Measurements from ENCODE around the gene RRP12.
"Not testable (repeated sequence)": the region's sequence is repeated elsewhere in the genome, so short reads cannot be mapped to it uniquely, and the experiment has no call there.

RRP12 gene

DNA sequence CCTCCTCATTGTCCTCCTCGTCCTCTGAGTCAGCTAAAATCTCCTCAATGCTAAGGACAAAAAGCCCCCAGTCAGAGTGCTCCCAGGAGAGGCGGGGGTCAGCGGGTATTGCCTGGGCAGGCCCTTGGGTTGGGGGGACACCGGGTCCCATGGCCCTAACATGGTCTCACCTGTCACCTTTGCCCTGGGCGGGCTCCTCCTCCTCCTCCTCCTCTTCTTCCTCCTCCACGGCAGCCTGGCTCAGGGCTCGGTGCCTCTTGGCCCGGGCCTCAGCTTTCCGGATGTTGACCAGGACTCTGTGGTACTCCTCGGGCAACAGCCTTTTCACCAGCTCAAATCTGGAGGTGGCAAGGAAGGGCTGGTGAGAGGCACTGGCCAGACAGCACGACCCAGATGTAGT lies 34.6 kb downstream of the RRP12 start:
- DNase-seq: no peak

DNA sequence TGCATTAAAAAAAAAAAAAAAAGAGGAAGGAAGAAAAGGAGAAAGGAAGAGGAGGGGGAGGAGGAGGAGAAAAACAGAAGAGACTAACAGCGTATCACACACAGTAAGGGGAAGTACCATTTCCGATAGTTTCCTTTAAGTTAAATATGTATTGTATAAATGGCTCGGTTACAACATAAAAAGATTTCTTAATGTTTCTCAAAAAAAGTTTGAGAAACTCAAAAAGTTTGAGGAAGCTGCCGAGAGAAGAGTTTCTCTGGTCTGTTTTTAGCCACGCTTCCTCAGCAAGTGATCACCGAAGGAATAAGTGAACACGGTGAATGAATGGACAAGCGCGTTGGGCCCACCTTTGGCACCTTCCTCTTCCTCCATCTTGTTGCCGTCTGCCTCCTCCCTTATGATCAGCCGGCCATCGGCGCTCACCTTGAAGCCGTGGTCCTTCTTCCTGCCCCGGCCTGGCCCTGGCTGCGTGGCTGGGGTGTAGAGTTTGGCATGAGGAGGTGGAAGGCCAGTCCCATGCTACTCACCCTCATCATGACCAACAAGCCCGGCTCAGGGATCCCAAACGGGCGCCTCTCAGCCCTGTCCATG lies 35.3 kb downstream of the RRP12 start:
- no peak for DNase-seq

DNA sequence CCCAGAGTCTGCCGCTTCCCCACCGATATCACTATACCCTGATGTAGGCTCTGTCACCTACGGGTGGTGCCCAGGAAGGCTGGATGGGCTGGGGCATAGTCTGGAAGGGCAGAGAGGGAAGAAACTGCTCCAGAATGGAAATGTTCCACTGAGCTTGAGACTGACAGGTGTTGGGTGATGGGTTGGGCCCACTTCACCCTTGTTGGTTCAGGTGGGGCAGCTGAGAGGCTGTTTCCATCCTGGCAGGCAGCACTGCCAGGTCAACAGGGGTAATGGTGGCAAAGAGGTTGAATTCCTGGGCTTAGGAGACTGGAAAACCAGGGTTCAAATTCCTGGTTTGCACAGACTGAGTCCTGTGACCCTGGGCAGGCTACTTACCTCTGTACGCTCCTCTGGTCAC lies 38.1 kb downstream of the RRP12 start:
- no peak for DNase-seq

DNA sequence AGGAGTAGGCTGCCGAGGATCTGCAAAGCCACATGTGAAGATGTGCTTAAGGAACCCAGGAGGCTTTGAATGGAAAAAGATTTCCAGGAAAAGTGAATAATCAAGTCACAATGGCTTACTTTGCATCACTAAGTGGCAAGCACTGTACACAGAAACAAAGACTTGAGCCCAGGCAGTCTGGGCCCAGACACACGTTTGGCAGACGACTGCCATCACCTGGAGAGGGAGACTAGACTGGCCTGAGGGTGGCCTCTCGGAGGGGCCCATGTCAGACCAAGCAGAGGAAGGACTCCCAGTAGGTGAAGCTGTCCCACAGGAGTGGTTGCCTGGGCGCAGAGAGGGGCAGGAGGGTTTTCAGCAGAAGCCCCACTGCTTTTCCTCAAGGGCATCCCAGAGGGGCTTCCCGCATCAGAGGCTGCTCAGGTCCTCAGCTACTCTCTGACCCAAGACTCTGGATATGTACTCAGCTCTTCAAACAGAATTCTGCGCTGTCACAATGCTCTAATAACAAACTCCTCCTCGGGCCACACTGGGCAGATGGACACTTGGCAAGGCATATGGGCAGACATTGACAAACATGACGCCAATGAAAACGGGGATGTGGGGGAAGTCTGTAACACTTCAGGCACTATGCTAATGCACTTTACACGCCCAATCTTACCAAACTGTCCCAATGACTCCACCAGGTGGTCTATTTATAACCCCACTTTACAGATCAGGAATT lies 38.7 kb downstream of the RRP12 start:
- DNase-seq: no peak

DNA sequence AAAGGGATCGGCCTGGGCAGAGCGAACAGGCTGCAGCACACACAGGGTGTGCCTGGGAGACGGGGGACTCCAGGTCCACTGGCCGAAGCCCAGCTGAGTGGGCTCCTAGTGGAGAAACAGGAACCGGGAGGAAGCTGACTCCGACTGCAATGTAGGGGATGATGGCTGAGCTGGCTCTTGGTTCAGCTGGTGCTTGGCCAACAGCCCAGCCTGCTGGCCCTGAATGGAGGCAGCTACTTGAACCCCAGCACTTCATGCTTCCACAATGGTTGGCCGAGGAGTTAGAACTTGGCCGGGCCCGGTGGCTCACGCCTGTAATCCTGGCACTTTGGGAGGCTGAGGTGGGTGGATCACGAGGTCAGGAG lies 39.6 kb downstream of the RRP12 start:
- no peak for DNase-seq

DNA sequence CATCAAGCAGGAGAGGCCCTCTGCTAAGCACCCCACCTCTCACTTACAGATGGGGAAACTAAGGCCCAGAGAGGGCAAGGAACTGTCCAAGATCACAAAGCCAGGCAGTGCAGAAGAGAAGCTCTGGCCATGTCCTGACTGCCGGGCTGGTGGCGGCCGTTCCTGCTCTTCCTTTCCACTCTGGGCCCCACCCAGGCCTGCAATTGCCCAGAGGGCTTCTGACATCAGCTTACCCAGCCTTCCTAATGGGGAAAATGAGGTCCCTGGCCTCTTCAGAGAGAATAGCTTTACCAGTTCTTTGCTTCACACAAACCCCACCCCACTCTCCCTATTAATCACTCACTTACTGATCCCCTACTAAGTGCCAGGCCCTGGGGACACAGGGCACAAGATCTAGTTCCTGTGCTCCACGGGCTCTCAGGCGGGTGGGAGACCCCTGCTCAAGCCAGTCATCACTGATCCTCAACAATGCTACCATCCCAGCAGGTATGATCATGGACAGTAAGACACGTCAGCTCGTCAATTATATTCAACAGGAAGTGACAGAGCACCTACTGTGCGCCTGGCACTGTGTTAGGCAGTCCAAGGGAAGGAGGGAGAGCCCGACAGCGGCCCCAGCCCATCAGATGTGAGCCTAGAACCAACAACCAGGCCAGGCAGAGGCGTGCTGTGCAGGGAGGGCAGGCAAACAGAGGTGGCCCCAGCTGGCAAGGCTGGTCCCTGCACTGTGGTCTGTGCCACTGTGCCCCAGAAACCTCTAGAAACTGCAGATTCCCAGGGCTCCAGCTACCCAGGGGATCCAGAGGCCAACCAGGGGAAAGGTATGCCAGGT lies 40.2 kb downstream of the RRP12 start:
- no peak for DNase-seq

DNA sequence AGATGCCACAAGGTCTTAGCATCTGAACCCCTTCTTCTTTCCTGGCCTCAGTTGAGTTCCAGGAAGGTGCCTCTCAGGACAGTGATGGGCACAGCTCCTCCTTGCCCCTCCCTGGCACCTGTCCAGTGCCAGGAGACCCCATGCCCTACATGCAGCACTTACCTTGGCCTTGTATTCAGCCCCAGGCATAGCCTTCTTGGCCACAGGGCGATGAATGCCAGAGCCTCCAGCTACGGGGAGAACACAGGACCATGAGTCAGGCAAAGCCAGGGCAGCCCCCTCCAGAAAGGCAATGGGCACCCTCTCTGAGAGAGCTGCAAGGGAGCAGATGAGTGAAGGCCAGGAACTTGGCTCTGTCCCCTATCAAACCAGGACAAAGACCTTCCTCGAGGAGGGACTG lies 42.4 kb downstream of the RRP12 start:
- DNase-seq: no peak

DNA sequence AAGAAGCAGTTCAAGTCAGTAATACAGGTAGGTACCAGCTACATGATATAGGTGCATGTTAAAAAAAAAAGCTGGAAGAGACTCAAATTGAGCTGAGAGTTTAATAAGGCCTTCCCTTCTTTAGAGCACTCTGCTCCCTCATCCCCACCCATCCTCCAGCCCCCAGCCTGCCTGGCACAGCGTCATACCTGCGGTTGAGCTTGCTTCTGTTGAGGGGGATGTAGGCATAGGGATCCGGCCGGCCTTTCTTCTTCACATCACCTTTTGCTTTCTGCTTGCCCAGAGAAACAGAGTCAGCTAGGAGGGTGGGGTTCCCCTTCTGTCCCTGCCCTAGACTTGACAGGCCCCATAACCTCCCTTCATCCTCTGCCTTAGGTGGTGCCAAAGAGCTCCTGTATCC lies 42.8 kb downstream of the RRP12 start:
- no peak for DNase-seq

DNA sequence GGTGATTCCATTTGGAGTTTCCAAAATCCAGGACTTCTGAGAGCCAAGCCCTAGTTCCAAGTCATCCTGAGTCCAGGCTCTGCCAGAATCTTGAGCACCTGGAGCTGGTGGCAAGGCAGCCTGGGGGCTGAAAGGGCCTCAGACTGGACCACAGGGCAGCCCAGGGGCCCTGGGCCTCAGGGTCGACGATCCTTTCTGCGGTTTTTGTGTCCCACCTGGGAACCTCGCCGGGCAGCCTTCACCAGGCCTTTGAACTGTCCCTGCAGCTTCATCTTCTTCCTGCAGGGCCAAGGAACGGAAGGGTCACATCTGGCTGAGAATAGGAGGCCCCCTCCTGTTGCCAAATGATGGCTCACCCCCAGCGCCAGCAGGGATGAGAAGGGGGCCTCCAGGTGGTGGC lies 44.2 kb downstream of the RRP12 start:
- no peak for DNase-seq

DNA sequence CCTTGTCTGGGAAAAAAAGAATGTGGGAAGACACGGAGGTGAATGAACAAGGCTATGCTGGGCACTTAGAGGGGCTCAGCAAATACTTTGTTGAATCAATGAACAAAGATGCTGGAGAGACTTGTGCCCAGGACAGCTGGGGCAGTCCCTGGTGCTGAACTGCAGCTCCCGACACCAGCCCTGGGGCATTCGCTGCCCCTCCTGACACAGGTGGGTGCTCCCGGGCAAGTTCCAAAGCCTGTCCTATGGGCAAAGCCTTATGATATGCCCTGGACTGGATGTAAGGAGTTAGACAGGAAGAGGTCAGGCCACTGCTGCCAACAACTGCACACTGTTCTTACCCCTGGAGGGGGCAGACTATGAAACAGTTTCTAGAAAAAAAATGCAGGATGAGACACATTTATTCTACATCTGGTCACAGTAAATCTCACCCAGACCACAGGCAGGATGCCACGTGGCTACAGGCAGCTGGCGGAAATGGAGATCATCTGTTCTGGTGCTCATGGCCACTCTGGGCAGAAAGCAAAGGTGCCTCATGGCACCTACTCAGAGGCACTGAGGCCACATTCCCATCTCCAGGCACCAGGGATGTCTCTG lies 44.7 kb downstream of the RRP12 start:
- DNase-seq: no peak

DNA sequence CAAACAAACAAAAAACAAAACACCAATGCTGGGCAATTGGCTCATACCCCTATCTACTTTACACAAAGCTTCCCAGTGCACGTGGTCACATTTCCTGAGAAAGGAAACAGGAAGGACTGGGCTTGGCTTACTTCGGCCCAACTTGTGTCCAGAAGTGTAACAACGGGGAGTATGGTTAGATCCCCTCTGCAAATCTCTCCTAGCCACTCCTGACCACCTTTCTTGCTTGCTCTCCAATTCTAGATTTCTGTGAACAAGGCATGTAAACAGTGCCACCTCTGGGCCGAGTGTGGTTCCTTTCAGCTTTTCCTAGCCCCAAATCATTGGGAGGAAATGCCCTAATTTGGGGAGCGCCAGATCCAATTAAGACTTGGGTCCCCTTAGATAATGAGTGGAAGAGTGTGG lies 45.6 kb downstream of the RRP12 start:
- DNase-seq: no peak

DNA sequence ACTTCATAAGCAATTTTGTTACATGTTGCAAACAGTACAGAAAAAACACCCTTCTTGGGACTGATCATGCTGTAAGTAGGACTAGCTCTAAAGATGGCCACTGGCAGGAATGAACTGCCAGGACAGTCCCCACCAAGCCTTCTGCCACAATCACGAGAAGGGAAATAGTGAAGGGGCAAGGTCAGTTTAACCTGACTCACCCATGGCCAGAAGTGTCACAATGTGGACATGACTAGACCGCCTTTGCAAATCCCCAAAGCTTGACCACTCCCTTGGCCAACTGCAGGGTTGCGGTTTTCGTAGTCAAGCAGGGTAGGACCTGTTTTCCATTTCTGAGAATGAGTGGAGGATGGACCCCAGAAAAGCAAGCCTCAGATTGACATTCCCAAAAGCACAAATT lies 47.2 kb downstream of the RRP12 start:
- DNase-seq: no peak

DNA sequence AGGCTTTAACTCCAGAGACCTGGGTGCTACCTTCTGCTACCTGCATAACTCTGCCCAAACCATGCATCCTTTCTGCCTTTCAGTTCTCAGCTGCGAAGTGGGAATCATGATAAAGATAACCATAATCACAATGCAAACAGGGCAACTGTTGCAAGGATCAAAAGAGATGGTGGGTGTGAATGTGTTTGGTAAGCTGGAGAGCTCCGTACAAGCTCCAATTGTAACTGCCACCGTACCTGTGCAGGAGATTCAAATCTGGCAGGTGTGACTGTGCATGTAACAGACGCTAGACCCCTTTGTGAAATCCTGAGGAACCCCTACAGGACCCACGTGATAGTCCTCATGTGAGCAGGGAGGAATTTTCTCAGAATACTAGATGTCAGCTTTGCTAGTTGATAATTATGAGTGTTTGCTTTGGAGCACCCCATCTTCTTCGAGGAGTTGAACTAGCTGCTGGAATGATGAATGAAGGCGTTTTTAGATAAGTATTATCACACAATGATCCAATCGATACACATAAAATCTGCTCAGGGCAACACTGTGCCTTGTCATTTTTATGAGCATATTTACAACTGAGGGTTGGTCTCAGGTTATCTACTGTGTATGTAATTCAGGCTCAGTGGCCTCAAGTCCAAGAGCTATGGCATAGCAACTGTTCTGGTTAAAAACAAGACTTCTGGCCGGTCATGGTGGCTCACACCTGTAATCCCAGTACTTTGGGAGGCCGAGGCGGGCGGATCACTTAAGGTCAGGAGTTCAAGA lies 51.2 kb downstream of the RRP12 start:
- DNase-seq: no peak

DNA sequence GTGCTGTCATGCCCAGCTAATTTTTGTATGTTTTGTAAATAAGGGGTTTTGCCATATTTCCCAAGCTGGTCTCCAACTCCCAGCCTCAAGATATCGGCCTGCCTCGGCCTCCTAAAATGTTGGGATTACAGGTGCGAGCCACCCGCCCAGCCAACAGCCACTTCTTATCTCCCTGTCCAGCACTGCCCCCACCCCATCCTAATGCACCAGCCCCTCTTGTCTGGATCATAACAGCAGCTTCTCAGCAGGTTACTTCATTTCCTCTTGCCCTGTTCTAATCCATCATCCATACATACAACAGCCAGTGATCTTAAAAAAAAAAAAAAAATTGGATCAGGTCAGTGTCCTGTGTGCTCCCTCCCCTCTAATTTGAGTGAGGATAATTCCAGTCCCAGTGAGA lies 53.8 kb downstream of the RRP12 start:
- no peak for DNase-seq

DNA sequence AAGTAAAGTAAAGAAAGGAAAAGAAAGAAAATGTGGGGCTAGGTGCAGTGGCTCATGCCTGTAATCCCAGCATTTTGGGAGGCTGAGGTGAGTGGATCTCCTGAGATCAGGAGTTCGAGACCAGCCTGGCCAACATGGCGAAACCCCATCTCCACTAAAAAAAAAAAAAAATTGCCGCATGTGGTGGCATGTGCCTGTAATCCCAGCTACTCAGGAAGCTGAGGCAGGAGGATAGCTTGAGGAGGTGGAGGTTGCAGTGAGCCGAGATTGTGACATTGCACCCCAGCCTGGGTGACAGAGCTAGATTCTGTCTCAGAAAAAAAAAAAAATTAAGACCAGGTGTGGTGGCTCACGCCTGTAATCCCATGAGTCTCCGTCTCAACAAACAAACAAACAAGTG lies 57.5 kb downstream of the RRP12 start:
- DNase-seq: not testable (repeated sequence)

DNA sequence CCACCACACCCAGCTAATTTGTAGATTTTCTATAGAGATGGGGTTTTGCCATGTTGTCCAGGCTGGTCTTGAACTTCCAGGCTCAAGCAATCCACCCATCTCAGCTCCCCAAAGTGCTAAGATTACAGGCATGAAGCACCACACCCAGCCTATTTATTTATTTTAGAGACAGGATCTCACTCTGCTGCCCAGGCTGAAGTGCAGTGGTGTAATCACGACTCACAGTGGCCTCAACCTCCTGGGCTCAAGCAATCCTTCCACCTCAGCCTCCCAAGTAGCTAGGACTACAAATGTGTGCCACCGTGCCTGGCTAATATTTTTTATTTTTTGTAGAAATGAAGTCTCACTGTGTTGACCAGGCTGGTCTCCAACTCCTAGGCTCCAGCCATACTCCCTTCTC lies 59.7 kb downstream of the RRP12 start:
- DNase-seq: no peak

DNA sequence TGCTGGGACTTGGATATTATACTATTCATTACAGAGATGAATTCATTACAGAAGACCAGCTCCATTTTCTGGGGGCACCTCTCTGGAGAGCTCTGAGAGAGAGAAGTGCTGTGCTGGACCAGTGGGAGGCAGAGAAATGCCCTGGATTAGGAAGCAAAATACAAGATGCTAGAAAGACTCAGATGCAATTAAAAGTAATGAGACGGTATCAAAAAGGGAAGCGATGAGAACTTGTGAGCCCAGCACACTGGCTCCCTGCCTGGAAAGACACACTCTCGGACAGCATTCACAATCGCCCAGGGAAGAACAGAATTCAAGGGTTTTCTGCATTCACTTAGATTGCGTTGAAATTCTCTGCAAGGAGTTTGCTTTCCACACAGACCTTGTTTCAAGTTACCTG lies 63.1 kb downstream of the RRP12 start:
- DNase-seq: no peak

DNA sequence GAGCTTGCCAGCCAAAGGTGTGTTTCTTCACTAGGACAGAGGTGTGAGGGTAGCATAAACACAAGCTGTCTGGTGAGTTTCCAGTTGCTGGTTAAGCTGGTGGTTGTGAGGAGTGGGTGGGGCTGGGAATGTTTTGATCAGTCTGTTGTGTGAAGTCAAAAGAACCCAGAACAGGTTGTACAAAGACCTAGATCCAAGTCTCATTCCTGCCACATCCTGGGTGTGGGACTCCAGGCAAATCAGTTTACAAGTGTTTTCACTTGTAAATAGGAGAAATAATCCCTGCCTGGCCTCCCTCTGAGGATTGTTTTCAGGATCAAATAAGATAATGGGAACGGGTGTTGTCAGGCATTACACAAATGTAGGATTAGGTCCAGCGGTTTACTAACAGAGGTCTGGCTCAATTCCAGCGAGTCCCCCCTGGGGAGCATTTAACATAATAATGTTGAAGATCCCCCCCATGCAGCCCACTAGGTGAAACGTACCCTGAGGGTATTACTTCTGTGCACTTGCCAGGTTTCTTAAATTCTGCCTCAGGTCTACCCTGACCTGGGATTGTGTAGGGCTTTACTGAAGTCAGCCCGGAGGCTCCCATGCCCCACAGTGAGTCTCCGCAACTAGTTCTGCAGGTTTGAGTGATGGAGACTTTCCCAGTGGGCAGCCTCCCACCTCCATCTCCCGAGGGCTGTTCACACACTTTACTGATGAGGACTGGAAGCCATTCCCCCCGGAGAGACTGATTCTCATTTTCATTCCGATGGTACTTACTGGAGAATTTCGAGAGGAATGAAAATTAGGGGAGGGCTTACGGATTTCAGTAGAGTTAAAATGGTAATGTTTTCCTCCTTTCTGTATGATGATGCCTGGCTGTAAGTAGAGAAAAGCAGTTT lies 64.0 kb downstream of the RRP12 start:
- peak; percentile 41 for DNase-seq

DNA sequence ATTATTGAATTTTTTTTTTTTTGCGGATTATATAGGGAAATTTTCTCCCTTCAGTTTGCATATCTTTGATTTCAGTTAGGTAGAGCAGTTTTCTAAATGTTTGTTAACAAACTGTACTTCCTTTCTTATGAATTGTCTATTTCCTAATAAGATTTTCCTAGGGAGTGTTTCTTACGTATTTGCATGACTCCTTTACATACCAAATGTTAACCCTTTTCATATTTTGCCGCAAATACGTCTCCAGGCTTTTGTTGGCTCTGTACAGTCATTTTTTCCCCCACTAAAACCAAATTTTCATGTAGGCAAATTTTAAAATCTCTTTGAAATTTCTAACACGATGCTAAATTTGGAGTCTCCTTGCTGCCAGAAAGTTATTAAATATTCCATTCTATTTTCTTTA lies 64.7 kb downstream of the RRP12 start:
- no peak for DNase-seq

DNA sequence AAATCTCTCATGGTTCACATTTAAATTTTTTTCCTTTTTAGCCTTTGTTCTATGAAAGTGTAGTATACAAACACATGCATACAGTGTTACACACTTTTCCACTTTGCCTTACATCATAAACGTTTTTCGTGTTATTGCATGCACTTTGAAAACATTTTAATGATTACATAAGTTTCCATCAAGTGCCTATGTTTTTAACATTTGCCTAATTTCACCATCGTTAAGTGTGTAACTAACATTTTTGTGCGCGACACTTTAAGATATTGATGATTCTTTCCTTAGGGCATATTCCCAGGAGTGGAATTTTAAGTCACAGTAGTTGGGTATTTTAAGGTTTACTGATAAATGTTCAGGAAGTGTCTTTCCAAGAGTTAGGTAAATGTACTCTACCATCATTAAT lies 65.1 kb downstream of the RRP12 start:
- no peak for DNase-seq

DNA sequence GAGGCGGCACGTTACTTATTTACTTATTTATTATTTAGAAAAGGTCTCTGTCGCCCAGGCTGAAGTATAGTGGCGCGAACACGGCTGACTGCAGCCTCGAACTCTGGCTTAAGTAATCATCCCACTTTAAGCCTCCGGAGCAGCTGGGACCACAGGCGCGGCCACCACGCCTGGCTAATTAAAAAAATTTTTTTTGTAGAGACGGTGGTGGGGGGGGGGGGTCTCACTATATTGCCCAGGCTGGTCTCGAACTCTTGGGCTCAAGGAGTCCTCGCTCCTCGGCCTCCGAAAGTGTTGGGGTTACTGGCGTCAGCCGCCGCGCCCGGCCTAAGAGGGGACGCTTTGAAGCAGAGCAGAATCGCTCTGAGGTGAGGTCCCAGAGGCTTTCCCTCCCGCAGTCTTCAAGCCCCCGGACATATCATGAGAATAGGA lies 65.9 kb downstream of the RRP12 start:
- DNase-seq: no peak
